Liver (tissue), 9 donors: ENCODE measurements around the gene NLGN1. TPM values are rescaled to one million over a fixed set of nuclear protein-coding genes. Genes with fewer than 3 reads are reported as not detected.

Experiments used
- DNase-seq: peaks from one replicate; pipeline ENCODE4 v3.0.0-alpha.2; 2017; ENCODE audit warnings: low spot score
- H3K27ac ChIP-seq, 2 donors: one replicate each; pipeline ENCODE4 v1.7.0; 2013; ENCODE audit warnings: inconsistent platforms in 2 of 2, low read length in 2 of 2, control low read depth in 1 of 2, low read depth in 1 of 2, mild to moderate bottlenecking in 1 of 2
- H3K27me3 ChIP-seq, 4 donors: one replicate each; pipeline versions ENCODE4 v1.6.1 to v1.7.0; 2013; ENCODE audit warnings: low read length in 3 of 4, inconsistent platforms in 1 of 4, mild to moderate bottlenecking in 1 of 4, moderate library complexity in 1 of 4; ENCODE audit not compliant: control insufficient read depth in 4 of 4, insufficient read depth in 4 of 4
- H3K36me3 ChIP-seq, 4 donors: one replicate each; pipeline versions ENCODE4 v1.6.1 to v1.7.0; 2013; ENCODE audit warnings: low read length in 3 of 4, mild to moderate bottlenecking in 3 of 4, low read depth in 1 of 4, moderate library complexity in 1 of 4; ENCODE audit not compliant: control insufficient read depth in 4 of 4, insufficient read depth in 3 of 4
- H3K4me1 ChIP-seq, 4 donors: one replicate each; pipeline versions ENCODE4 v1.6.1 to v1.7.0; 2013; ENCODE audit warnings: low read length in 3 of 4, mild to moderate bottlenecking in 3 of 4, moderate library complexity in 1 of 4; ENCODE audit not compliant: control insufficient read depth in 4 of 4, insufficient read depth in 4 of 4
- H3K4me3 ChIP-seq, 3 donors: one replicate each; pipeline versions ENCODE4 v1.6.1 to v1.7.0; 2013; ENCODE audit warnings: low read length in 3 of 3, control low read depth in 1 of 3, low read depth in 1 of 3, mild to moderate bottlenecking in 1 of 3
- H3K9ac ChIP-seq, 2 donors: one replicate each; pipeline ENCODE4 v1.7.0; 2013; ENCODE audit warnings: low read length in 2 of 2, mild to moderate bottlenecking in 2 of 2, moderate library complexity in 2 of 2, control low read depth in 1 of 2, low read depth in 1 of 2
- H3K9me3 ChIP-seq, 4 donors: one replicate each; pipeline versions ENCODE4 v1.6.1 to v1.7.0; 2013; ENCODE audit warnings: low read length in 3 of 4; ENCODE audit not compliant: control insufficient read depth in 4 of 4
- EGR1 ChIP-seq, 2 donors: IDR thresholded peaks; 2 replicates each; pipeline ENCODE4 v1.6.1; 2016 to 2018; ENCODE audit warnings: antibody characterized with exemption in 2 of 2, low read depth in 2 of 2
- FOXA2 ChIP-seq: IDR thresholded peaks from 2 replicates; pipeline ENCODE4 v1.6.1; 2016; ENCODE audit warnings: antibody characterized with exemption
- GABPA ChIP-seq, 2 donors: IDR thresholded peaks in 1 of 2; conservative IDR thresholded peaks in 1 of 2; 2 replicates each; pipeline ENCODE4 v1.6.1; 2016; ENCODE audit warnings: antibody characterized with exemption in 2 of 2, mild to moderate bottlenecking in 1 of 2, moderate library complexity in 1 of 2
- HNF4A ChIP-seq, 2 donors: conservative IDR thresholded peaks; 2 replicates each; pipeline ENCODE4 v1.6.1; 2016; ENCODE audit warnings: antibody characterized with exemption in 2 of 2, mild to moderate bottlenecking in 2 of 2
- HNF4G ChIP-seq: IDR thresholded peaks from 2 replicates; pipeline ENCODE4 v1.6.1; 2016; ENCODE audit warnings: antibody characterized with exemption
- JUND ChIP-seq, 2 donors: IDR thresholded peaks; 2 replicates each; pipeline ENCODE4 v1.6.1; 2016; ENCODE audit warnings: antibody characterized with exemption in 2 of 2
- NR2F2 ChIP-seq: IDR thresholded peaks from 2 replicates; pipeline ENCODE4 v1.6.1; 2016; ENCODE audit warnings: antibody characterized with exemption
- RXRA ChIP-seq, 2 donors: IDR thresholded peaks; 2 replicates each; pipeline ENCODE4 v1.6.1; 2017 to 2018; ENCODE audit warnings: antibody characterized with exemption in 2 of 2, mild to moderate bottlenecking in 1 of 2
- TAF1 ChIP-seq: conservative IDR thresholded peaks from 2 replicates; pipeline ENCODE4 v1.6.1; 2016; ENCODE audit warnings: antibody characterized with exemption, mild to moderate bottlenecking
- WGBS: extraction: QIAGEN DNeasy Blood & Tissue Kit; methylation state at CpG from one replicate; pipeline ENCODE4 v1.1.7; 2013; 5-methylcytosine and 5-hydroxymethylcytosine counted together
- polyA plus RNA-seq, 2 donors: library from polyadenylated mRNA; stranded (reverse) in 1 of 2; unstranded in 1 of 2; fragments of 200-250 nt in 1 of 2; fragments of >200 nt in 1 of 2; fragmentation: Nextera tagmentation in 1 of 2; extraction: Ambion mirVana in 1 of 2; gene quantifications; one replicate each; pipeline versions ENCODE4 v1.2.1 to v1.2.3, GENCODE V29; 2013 to 2015
- total RNA-seq, 2 donors: library from RNA; depleted of rRNA; stranded (reverse); fragments of >200 nt; gene quantifications; one replicate each; pipeline ENCODE4 v1.2.3, GENCODE V29; 2014
- TF ChIP-seq, protein P1 (sequence below): IDR thresholded peaks from 2 replicates; pipeline ENCODE4 v1.6.1; 2016; ENCODE audit warnings: antibody characterized with exemption
- TF ChIP-seq, protein P2 (sequence below): fragments of 150-350 bp; IDR thresholded peaks from 2 replicates; pipeline ENCODE4 v1.5.1; 2017; ENCODE audit warnings: improper control_type of control experiment, low read depth, low read length; ENCODE audit not compliant: missing input control
- TF ChIP-seq, protein P3 (sequence below): IDR thresholded peaks from 2 replicates; pipeline ENCODE4 v1.6.1; 2016; ENCODE audit warnings: antibody characterized with exemption, mild to moderate bottlenecking
- donor health status: healthy.
- donor health status: healthy.
- donor health status: healthy.
- donor health status: healthy.
- donor health status: healthy.

NLGN1 gene
- total and polyA plus RNA-seq, 4 donors: 0.02 to 0.67 (median 0.37) TPM; not detected in 1

DNA sequence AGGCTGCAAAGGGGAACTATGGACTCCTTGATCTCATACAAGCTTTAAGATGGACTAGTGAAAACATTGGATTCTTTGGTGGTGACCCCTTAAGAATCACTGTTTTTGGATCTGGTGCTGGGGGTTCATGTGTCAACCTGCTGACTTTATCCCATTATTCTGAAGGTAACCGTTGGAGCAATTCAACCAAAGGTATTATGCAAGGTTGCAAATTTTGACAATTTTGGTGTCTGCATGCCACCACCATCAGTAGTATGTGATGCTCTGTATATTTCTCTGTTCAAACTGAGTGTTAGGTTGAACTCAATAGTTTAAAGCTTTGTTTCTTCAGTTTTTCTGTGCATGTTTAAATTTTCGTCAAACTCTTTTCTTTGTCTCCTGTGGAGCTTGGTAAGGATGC lies 877.8 kb downstream of the NLGN1 start:
- H3K36me3 ChIP-seq: no peaks in the 10 kb centered on the region
- no peak overlapping the region for H3K9ac ChIP-seq
- H3K27me3 ChIP-seq: no peaks in the 10 kb centered on the region
- H3K9me3 ChIP-seq: no peaks in the 10 kb centered on the region
- H3K27ac ChIP-seq: no peak overlapping the region
- TF ChIP-seq NR2F2 (no peak), FOXA2 (no peak), TAF1 (no peak)
- TF ChIP-seq, protein P1, sequence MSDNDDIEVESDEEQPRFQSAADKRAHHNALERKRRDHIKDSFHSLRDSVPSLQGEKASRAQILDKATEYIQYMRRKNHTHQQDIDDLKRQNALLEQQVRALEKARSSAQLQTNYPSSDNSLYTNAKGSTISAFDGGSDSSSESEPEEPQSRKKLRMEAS: no peak
- H3K4me3 ChIP-seq: no peak overlapping the region
- no peaks in the 10 kb centered on the region for H3K4me1 ChIP-seq
- 72% methylated on average over 2 of the region's 2 CpGs for WGBS
- DNase-seq: no peak

DNA sequence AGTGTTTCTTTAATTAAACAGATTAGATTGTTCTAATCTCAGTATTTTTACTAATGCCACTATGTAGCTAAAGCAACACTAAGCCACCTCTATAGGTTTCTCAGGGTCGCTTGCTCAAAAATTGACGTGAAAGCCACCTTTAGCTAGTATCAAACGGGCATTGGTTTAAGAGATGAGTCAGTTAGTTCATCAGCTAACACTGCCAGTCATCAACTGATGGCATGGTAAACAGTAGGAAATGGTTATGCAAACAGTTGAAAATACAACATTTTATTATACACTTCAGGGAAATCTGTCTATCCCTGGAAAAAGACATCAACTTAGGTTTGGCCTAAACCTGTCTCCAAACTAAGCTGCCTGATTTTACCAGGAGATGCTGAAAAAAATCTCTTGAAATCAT lies 879.3 kb downstream of the NLGN1 start:
- WGBS: 62% methylated on average over 3 of the region's 3 CpGs
- peaks cover 0 to 3% (median 0%) of the 10 kb centered on the region in 4 donors for H3K9me3 ChIP-seq
- H3K27ac ChIP-seq: no peak overlapping the region
- H3K4me3 ChIP-seq: no peak overlapping the region
- no peaks in the 10 kb centered on the region for H3K27me3 ChIP-seq
- no peak overlapping the region for H3K9ac ChIP-seq
- no peak for DNase-seq
- TF ChIP-seq HNF4A (conservative IDR thresholded peaks at IDR 0.05) (no peak), JUND (IDR thresholded peaks at IDR 0.05) (no peak), TAF1 (no peak), GABPA (IDR thresholded peaks at IDR 0.05 in 1 of 2, conservative IDR thresholded peaks at IDR 0.05 in 1 of 2) (no peak), EGR1 (IDR thresholded peaks at IDR 0.05; ENCODE audit: low read depth in 2 of 2) (no peak), RXRA (IDR thresholded peaks at IDR 0.05) (no peak), HNF4G (no peak), NR2F2 (no peak)
- TF ChIP-seq, protein P2, sequence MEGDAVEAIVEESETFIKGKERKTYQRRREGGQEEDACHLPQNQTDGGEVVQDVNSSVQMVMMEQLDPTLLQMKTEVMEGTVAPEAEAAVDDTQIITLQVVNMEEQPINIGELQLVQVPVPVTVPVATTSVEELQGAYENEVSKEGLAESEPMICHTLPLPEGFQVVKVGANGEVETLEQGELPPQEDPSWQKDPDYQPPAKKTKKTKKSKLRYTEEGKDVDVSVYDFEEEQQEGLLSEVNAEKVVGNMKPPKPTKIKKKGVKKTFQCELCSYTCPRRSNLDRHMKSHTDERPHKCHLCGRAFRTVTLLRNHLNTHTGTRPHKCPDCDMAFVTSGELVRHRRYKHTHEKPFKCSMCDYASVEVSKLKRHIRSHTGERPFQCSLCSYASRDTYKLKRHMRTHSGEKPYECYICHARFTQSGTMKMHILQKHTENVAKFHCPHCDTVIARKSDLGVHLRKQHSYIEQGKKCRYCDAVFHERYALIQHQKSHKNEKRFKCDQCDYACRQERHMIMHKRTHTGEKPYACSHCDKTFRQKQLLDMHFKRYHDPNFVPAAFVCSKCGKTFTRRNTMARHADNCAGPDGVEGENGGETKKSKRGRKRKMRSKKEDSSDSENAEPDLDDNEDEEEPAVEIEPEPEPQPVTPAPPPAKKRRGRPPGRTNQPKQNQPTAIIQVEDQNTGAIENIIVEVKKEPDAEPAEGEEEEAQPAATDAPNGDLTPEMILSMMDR: no peak
- TF ChIP-seq, protein P3, sequence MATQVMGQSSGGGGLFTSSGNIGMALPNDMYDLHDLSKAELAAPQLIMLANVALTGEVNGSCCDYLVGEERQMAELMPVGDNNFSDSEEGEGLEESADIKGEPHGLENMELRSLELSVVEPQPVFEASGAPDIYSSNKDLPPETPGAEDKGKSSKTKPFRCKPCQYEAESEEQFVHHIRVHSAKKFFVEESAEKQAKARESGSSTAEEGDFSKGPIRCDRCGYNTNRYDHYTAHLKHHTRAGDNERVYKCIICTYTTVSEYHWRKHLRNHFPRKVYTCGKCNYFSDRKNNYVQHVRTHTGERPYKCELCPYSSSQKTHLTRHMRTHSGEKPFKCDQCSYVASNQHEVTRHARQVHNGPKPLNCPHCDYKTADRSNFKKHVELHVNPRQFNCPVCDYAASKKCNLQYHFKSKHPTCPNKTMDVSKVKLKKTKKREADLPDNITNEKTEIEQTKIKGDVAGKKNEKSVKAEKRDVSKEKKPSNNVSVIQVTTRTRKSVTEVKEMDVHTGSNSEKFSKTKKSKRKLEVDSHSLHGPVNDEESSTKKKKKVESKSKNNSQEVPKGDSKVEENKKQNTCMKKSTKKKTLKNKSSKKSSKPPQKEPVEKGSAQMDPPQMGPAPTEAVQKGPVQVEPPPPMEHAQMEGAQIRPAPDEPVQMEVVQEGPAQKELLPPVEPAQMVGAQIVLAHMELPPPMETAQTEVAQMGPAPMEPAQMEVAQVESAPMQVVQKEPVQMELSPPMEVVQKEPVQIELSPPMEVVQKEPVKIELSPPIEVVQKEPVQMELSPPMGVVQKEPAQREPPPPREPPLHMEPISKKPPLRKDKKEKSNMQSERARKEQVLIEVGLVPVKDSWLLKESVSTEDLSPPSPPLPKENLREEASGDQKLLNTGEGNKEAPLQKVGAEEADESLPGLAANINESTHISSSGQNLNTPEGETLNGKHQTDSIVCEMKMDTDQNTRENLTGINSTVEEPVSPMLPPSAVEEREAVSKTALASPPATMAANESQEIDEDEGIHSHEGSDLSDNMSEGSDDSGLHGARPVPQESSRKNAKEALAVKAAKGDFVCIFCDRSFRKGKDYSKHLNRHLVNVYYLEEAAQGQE: no peak
- H3K4me1 ChIP-seq: no peaks in the 10 kb centered on the region
- H3K36me3 ChIP-seq: no peaks in the 10 kb centered on the region

DNA sequence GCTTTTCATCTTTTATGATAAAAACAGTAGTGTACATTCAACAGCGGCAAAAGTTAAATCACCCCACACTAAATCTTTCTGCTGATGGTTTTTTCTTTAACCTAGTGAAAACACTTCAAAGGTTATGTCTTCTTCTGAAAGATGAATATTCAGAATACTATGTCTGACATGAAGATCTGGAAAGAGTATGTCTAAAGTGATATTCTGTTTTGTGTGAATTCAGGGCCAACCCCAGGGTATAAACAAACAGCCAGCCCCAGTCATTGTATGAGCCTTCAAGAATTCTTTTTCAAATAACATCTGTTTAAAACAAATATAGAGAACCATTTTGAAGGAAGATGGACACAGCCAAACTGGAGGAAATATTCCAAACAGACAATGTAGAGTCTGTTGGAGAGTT lies 880.5 kb downstream of the NLGN1 start:
- Histone ChIP-seq H3K4me3 (no peak overlapping the region), H3K4me1 (no peaks in the 10 kb centered on the region), H3K9ac (no peak overlapping the region), H3K9me3 (peaks cover 0 to 3% (median 0%) of the 10 kb centered on the region in 4 donors), H3K36me3 (no peaks in the 10 kb centered on the region), H3K27me3 (no peaks in the 10 kb centered on the region), H3K27ac (no peak overlapping the region)
- TF ChIP-seq GABPA (IDR thresholded peaks at IDR 0.05 in 1 of 2, conservative IDR thresholded peaks at IDR 0.05 in 1 of 2): no peak
- no peak for DNase-seq
- WGBS: 90% methylated on average over 1 of the region's 1 CpG
